SK-N-MC (cell line): ENCODE measurements around the gene COL6A1.

ENCODE experiments used
- EZH2 ChIP-seq: fragments of 200-600 bp; sonication (generic); IDR thresholded peaks from one replicate; pipeline ENCODE4 v1.6.1; 2017; ENCODE audit warnings: antibody characterized with exemption
- FOXP2 ChIP-seq: optimal IDR thresholded peaks from 2 replicates; pipeline ENCODE3; 2011; ENCODE audit warnings: mild to moderate bottlenecking, moderate library complexity; ENCODE audit not compliant: insufficient read depth; ENCODE audit errors: extremely low read length, control extremely low read depth
- POLR2AphosphoS5 ChIP-seq: IDR thresholded peaks from 2 replicates; pipeline ENCODE4 v1.6.1; 2012; ENCODE audit warnings: mild to moderate bottlenecking, low read depth, low read length, borderline replicate concordance

GRCh38 chr21:46035809-46036695 lies 54.5 kb downstream of the COL6A1 start:
- no peak for TF ChIP-seq EZH2
- no peak for TF ChIP-seq POLR2AphosphoS5
- no peak for TF ChIP-seq FOXP2
